Parathyroid adenoma (tissue), 2 donors: ENCODE measurements around the gene TTLL4.

ENCODE experiments used
- H2AFZ ChIP-seq: fragments of 300-600 bp; sonication (generic); one replicate; pipeline ENCODE4 v1.7.0; 2017; ENCODE audit warnings: antibody characterized with exemption, mild to moderate bottlenecking
- H3K27ac ChIP-seq: fragments of 300-600 bp; sonication (generic); one replicate; pipeline ENCODE4 v1.7.0; 2017
- H3K27me3 ChIP-seq: fragments of 300-600 bp; sonication (generic); one replicate; pipeline ENCODE4 v1.7.0; 2017; ENCODE audit warnings: low read length; ENCODE audit not compliant: control insufficient read depth, insufficient read depth
- H3K36me3 ChIP-seq: fragments of 300-600 bp; sonication (generic); one replicate; pipeline ENCODE4 v1.7.0; 2017; ENCODE audit warnings: low read length; ENCODE audit not compliant: control insufficient read depth, insufficient read depth
- H3K4me1 ChIP-seq: fragments of 300-600 bp; sonication (generic); one replicate; pipeline ENCODE4 v1.7.0; 2017; ENCODE audit warnings: control low read depth
- H3K4me2 ChIP-seq: fragments of 300-600 bp; sonication (generic); one replicate; pipeline ENCODE4 v1.7.0; 2017; ENCODE audit warnings: low read length
- H3K4me3 ChIP-seq: fragments of 300-600 bp; sonication (generic); one replicate; pipeline ENCODE4 v1.7.0; 2017; ENCODE audit warnings: low read depth, low read length
- H3K79me2 ChIP-seq: fragments of 300-600 bp; sonication (generic); one replicate; pipeline ENCODE4 v1.7.0; 2017; ENCODE audit warnings: control low read depth
- H3K9ac ChIP-seq: fragments of 300-600 bp; sonication (generic); one replicate; pipeline ENCODE4 v1.7.0; 2017; ENCODE audit warnings: mild to moderate bottlenecking
- H3K9me3 ChIP-seq: fragments of 300-600 bp; sonication (generic); one replicate; pipeline ENCODE4 v1.7.0; 2017; ENCODE audit warnings: low read length; ENCODE audit not compliant: control insufficient read depth
- TF ChIP-seq, protein P1 (sequence below): fragments of 300-600 bp; sonication (generic); IDR thresholded peaks from one replicate; pipeline ENCODE4 v1.7.0; 2017; ENCODE audit warnings: antibody characterized with exemption, mild to moderate bottlenecking
- donor health status: primary hyperparathyroidism.

Gene TTLL4

DNA sequence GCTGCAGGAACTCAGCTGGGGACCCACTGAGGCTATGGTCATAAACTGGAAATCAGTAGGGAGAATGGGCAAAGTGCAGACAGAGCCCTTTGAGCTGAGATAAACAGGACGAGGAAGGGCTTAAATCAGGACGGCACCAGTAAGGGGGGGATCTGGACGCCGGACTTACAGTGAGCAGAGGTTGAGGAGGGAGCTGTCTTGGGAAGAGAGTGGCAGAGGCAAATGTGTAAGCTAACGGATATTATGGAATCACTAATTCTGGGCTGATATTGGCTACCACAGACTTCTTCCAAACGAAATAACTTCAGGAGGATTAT is 71.9 kb downstream of the TTLL4 start:
- Histone ChIP-seq H3K4me3 (peak overlapping the region; percentile 75), H3K36me3 (no peaks in the 10 kb centered on the region), H3K9me3 (no peaks in the 10 kb centered on the region), H3K27me3 (no peaks in the 10 kb centered on the region), H3K4me2 (peak overlapping the region; percentile 80), H3K27ac (no peak overlapping the region), H3K79me2 (peaks cover 5% of the 10 kb centered on the region), H2AFZ (peak overlapping the region; percentile 98), H3K9ac (no peak overlapping the region), H3K4me1 (no peaks in the 10 kb centered on the region)
- TF ChIP-seq, protein P1, sequence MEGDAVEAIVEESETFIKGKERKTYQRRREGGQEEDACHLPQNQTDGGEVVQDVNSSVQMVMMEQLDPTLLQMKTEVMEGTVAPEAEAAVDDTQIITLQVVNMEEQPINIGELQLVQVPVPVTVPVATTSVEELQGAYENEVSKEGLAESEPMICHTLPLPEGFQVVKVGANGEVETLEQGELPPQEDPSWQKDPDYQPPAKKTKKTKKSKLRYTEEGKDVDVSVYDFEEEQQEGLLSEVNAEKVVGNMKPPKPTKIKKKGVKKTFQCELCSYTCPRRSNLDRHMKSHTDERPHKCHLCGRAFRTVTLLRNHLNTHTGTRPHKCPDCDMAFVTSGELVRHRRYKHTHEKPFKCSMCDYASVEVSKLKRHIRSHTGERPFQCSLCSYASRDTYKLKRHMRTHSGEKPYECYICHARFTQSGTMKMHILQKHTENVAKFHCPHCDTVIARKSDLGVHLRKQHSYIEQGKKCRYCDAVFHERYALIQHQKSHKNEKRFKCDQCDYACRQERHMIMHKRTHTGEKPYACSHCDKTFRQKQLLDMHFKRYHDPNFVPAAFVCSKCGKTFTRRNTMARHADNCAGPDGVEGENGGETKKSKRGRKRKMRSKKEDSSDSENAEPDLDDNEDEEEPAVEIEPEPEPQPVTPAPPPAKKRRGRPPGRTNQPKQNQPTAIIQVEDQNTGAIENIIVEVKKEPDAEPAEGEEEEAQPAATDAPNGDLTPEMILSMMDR: no peak

DNA sequence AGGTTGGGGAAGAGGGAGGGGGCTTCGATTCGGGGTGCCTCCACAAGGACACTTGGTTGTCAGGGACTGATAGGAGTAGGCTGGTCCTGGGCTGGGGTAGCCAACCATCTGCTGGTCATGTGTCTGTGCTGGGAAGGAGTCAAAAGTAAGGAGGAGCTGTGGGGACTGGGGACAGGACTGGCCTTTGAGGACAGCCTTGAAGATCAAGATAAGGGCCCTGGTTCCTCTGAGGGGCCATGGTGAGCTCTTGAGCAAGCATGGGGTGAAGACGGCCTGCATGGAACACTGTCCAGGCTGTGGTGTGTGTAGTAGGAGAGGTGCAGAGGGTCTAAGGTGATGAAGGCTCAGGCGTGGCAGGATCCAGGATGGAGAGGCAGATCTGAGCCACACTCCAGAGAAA is 73.1 kb downstream of the TTLL4 start:
- no peak overlapping the region for H3K27ac ChIP-seq
- TF ChIP-seq, protein P1: no peak
- no peaks in the 10 kb centered on the region for H3K36me3 ChIP-seq
- H3K4me3 ChIP-seq: no peak overlapping the region
- peaks cover 5% of the 10 kb centered on the region for H3K79me2 ChIP-seq
- no peaks in the 10 kb centered on the region for H3K4me1 ChIP-seq
- H3K9me3 ChIP-seq: no peaks in the 10 kb centered on the region
- H3K9ac ChIP-seq: no peak overlapping the region
- H3K4me2 ChIP-seq: no peak overlapping the region
- H3K27me3 ChIP-seq: no peaks in the 10 kb centered on the region
- H2AFZ ChIP-seq: no peak overlapping the region

DNA sequence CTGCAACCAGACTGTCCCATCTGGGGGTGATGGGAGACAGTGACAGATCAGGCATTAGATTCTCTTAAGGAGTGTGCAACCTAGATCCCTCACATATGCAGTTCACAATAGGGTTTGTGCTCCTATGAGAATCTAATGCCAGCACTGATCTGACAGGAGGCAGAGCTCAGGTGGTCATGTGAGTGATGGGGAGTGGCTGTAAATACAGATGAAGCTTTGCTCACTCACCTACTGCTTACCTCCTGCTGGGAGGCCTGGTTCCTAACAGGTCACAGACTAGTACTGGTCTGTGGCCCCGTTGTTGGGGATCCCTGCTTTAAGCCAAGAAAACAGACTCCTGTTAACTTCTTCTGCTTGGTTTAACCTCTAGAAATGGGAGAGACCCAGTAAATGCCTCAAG is 74.5 kb downstream of the TTLL4 start:
- H3K9me3 ChIP-seq: no peaks in the 10 kb centered on the region
- no peaks in the 10 kb centered on the region for H3K36me3 ChIP-seq
- no peaks in the 10 kb centered on the region for H3K27me3 ChIP-seq
- no peak overlapping the region for H3K4me2 ChIP-seq
- no peak overlapping the region for H3K9ac ChIP-seq
- H3K27ac ChIP-seq: no peak overlapping the region
- H2AFZ ChIP-seq: no peak overlapping the region
- H3K4me3 ChIP-seq: no peak overlapping the region
- H3K4me1 ChIP-seq: no peaks in the 10 kb centered on the region
- H3K79me2 ChIP-seq: peaks cover 5% of the 10 kb centered on the region
- TF ChIP-seq, protein P1: no peak

DNA sequence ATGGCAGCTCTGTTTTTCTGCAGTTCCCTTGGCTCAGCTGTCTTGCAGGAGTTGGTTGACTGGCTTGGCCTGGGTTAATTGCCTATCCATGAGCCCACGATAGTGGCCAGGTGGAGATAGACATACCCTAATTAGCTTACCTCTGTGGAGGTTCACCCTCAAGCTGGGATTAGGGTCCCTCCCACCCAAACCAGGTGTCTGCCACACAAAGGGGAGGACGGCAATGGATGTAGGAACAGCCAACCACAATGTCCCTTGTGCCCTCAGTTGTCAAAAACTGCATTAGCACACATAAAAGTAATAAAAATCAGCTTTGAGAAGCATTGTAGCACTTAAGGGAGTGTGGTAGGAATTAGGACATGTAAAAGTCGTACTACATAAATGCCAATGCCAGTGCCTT is 75.5 kb downstream of the TTLL4 start:
- H3K4me3 ChIP-seq: no peak overlapping the region
- TF ChIP-seq, protein P1: no peak
- no peaks in the 10 kb centered on the region for H3K27me3 ChIP-seq
- H2AFZ ChIP-seq: no peak overlapping the region
- no peak overlapping the region for H3K9ac ChIP-seq
- no peaks in the 10 kb centered on the region for H3K4me1 ChIP-seq
- no peaks in the 10 kb centered on the region for H3K9me3 ChIP-seq
- H3K36me3 ChIP-seq: no peaks in the 10 kb centered on the region
- no peak overlapping the region for H3K27ac ChIP-seq
- H3K4me2 ChIP-seq: no peak overlapping the region
- peaks cover 5% of the 10 kb centered on the region for H3K79me2 ChIP-seq

DNA sequence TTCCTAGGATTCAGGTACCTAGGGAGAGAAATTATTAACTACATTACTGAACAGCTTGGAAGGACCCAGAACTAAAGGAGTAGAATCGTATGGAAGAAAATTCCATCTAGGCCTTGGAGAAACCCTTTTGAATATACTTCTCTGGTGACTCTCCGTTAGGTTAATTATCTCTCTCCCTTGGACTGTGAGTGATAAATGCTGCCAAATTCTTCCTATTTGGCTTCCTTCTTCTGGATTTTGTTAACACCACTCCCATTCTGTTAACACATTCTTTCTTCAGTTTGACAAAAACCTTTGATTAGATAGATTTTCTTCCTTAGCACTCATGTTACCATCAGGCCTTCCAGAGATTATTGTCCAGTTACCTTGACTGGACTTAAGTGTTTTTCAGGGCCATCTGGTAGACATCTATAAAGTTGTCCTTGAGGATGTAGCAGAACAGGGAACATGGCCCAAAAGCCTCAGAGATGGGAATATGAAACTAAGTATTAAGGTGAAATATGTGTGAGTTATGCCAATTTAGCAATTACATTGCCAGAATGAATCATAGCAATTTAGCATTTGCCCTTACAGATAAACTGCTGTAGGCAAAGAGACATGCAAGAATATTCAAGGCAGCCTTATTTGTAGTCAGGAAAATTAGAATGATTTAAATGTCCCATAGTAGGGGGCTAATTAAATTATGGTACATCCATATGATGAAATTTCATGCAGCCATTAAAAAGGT is 78.1 kb downstream of the TTLL4 start:
- Histone ChIP-seq H3K27ac (no peak overlapping the region), H3K4me1 (no peaks in the 10 kb centered on the region), H3K9ac (no peak overlapping the region), H3K9me3 (no peaks in the 10 kb centered on the region), H3K27me3 (no peaks in the 10 kb centered on the region), H3K79me2 (peaks cover 5% of the 10 kb centered on the region), H2AFZ (no peak overlapping the region), H3K4me2 (no peak overlapping the region), H3K4me3 (no peak overlapping the region), H3K36me3 (no peaks in the 10 kb centered on the region)
- TF ChIP-seq, protein P1: no peak
